GDM1 (cell line): ENCODE measurements around the gene SLCO2A1.

Source experiments
- DNase-seq: peaks from one replicate; lab custom pipeline; 2025; lab: John Stamatoyannopoulos, UW

SLCO2A1 gene

GRCh38 chr3:133899311-133899710 is 130.4 kb downstream of the SLCO2A1 start:
- DNase-seq: no peak

GRCh38 chr3:133897547-133897946 is 132.2 kb downstream of the SLCO2A1 start:
- no peak for DNase-seq

- no peak for DNase-seq
Measured at GRCh38 chr3:133896002-133896761, 133.5 kb downstream of the SLCO2A1 start.

- no peak for DNase-seq
Measured at GRCh38 chr3:133895208-133896001, 134.3 kb downstream of the SLCO2A1 start, which contains the start of gene RAB6B. TSS of gene RAB6B (minus strand) at chr3:133895882. CDS start at chr3:133895466, 416 bp downstream.

- DNase-seq: no peak
Measured at GRCh38 chr3:133894353-133895207, 135.1 kb downstream of the SLCO2A1 start.

GRCh38 chr3:133893683-133894352 is 135.9 kb downstream of the SLCO2A1 start:
- no peak for DNase-seq

GRCh38 chr3:133892541-133893231 is 137.0 kb downstream of the SLCO2A1 start:
- DNase-seq: no peak

- DNase-seq: no peak
Measured at GRCh38 chr3:133891662-133892378, 137.9 kb downstream of the SLCO2A1 start.

GRCh38 chr3:133890972-133891644 is 138.6 kb downstream of the SLCO2A1 start:
- DNase-seq: no peak

GRCh38 chr3:133890037-133890436 is 139.7 kb downstream of the SLCO2A1 start:
- no peak for DNase-seq

- no peak for DNase-seq
Measured at GRCh38 chr3:133888726-133889340, 140.9 kb downstream of the SLCO2A1 start.

GRCh38 chr3:133887803-133888703 is 141.7 kb downstream of the SLCO2A1 start:
- DNase-seq: peak; percentile 46

GRCh38 chr3:133887074-133887802 is 142.5 kb downstream of the SLCO2A1 start:
- DNase-seq: no peak

- DNase-seq: no peak
Measured at GRCh38 chr3:133886031-133886722, 143.5 kb downstream of the SLCO2A1 start.

- DNase-seq: no peak
Measured at GRCh38 chr3:133884887-133885711, 144.6 kb downstream of the SLCO2A1 start.
